GM21381 (cell line): ENCODE results near the gene HRH2.

ENCODE experiments used
- ATAC-seq: cut with Tn5 transposase; IDR thresholded peaks from one replicate; pipeline ENCODE4 v1.9.1; 2021; ENCODE audit warnings: mild to moderate bottlenecking, moderate library complexity; ENCODE audit not compliant: unreplicated experiment

HRH2 gene

DNA sequence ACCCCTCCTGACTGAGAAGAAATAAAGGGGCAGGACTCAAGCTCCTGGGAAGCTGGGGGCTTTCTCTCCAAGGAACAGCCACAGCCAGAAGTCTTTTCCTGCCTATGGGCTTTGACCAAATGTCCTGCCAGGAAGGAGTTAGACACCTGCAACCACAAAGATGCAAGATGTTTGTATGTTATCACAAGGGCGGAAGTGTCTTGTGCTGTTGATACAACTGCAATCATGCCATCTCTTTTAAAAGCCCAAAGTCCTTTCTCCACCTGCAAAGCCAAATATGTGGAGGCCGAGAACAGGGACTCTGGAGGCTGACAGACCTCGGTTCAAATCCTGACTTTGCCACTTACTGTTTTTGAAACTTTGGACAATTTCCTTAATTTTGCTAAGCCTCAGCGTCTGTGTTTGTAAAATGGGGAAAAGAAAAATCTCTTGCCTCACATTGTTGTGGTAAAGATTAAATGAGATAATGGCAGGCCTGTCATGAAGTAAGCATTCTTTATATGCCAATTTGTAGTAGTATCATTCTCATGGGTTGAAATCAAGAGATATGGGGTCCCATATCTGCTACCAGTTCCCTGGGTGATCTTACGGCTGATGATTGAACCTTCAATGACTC is 17.0 kb downstream of the HRH2 start:
- no peak for ATAC-seq

DNA sequence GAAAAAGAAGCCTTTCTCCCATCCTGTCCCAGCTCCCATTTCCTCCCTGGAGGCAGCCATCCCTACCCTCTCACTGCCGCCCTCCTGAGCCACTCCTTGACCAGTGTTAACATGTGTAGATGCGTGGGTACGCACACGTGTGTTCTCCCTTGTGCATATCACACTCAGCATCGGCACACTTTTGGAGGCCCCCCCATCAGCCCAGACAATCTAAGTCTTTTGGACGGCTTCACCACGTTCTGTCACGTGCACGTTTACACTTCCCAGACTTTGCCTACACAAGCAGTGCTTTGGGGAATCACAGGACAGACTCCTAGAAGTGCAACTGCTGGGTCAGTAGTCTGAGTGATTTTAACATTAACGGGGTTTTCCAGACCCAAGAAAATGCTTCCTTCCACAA is 18.0 kb downstream of the HRH2 start:
- ATAC-seq: no peak

DNA sequence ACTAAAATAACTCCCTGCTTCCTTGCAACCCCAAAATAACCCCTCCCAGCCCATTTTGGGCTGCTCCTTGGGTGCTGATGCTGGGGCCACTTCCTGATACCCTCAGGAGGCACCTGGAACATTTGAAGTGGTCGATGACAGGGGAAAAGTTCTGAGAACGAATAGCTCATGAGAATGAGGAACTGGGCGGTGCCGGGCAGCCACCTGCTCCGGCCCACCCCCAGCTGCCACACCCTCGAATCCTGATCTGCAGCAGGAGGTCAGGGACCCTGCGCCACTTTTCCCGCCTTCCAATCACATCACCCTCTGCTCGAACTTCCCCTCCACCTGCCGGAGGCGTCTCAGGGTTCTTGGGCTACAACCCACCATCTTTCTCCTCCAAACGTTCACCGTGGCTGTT is 19.7 kb downstream of the HRH2 start:
- no peak for ATAC-seq

DNA sequence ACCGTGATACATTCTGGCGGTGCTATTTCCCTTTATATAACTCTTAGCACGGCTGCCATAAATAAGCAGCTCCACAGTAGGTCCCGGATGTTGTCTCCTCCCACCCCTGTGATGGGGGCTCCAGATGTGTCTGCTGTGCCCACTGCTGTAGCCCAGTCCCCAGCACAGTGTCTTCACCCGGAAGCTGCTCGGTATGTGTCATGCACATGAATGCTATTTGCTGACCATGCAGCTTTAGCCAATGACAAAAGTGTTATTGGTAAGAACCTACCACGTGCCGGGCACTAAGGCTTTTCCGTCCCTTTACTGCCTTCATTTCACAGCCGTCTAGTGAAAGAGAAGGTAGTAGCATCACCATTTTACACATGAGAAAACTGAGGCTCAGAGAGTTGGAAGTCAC is 20.2 kb downstream of the HRH2 start:
- ATAC-seq: no peak

DNA sequence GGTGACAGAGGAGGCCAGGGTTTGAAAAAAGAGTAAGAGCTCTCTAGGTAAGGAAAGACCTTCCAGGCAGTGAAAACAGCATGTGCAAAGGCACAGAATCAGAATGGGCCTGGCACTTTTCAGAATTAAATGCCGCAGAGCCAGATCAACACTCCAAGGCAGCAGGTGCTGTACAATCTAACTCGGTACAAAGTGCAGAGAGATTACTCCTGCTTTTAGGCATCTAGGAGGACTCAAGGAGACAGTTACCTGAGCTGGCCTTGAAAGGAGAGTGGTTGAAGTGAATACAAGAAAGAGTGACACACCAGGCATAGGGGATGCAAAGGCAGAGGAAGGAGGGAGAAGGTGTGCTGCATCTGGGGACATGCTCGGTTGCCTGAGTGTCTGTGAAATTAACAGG is 21.5 kb downstream of the HRH2 start:
- ATAC-seq: no peak

DNA sequence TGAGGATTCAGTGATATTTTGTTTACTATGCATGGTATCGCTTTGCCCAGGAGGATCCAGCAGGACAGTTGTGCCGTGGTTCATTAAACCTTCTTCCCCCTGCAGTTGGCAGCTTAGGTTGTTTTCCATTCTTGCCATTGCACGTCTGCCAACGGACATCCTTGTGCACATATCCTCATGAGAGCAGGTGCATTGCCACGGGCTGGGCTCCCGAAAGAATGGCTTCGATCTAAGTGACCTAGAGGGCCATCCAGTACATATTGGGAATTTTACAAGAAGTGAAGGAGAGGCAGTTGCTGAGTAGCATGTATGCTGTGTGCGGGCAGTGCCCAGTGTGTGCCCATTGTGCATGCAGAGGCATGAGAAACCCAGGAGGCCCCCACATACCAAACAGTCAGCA is 22.1 kb downstream of the HRH2 start:
- no peak for ATAC-seq

DNA sequence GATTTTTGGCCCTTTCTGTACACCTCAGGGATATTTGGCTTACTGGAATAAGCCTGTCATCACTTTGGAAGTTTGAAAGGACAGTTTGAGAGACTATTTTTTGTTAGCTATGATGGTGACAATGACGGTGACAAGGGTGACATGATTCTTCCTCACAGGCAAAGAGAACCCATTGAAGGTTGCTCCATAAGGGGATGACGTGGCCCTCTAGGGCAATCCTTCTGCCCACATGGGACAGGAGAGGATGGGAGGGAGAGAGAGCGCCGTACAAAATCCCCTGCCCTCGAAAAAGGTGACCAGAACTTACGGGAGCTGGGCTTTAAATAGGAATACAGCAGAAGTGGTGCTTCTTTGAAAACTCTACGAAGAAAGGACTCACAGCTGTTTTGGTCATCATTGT is 22.6 kb downstream of the HRH2 start:
- ATAC-seq: no peak

DNA sequence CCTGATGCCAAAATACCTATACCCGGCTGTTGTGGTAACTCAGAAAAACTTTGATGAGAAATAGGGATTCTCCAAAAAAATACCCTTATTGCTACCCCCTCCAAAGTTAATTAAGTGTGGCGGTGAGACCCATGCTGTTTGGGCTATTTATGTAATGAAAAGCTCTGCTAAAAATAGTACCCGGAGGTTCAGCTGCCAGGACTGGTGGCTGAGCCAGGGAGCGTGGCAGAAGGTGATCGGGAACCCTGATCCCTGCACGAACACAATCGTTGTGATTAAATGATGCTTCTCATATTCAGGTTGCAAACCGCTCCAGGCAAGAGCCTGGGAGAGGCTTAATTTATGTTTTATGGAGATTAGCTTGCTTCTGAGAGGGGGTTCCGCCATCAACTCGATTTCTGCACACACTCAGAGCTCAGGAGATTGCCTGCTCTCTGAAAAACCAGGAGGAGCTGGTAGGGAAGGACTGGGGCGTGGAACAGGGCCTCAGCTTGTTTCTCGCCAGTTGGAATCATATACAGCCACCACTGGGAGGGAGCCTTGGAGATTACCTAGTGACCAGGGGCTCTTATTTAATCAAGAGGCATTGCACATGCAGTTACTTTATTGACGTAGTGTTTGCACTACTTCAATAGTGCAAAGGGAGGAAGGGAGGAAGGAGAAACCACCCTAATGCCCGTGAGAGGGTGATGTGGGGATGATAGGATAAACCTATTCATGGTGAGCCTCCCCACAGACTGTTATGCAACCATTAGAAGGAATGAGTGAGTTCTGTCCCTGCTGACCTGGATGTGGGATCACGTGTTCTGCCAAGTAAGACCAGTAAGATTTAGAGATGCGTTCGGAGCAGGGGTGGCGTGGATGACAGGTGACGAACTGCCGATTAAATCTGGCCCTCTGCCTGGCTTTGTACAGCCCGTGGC is 23.4 kb downstream of the HRH2 start:
- no peak for ATAC-seq

DNA sequence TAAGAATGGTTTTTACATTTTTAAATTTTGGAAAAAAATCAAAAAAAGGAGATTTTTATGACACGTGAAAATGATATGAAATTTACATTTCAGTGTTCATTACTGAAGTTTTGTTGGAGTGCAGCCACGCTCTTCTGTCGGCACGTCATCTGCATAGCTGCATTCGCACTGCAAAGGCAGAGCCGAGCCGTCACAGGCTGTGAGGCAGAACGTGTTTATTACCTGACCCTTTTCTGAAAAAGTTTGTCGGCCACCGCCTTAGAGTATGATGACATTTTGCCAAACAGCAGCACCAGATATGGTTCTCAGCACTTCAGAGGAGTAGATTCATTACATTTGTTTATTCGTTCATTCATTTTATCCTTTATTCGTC is 24.1 kb downstream of the HRH2 start:
- ATAC-seq: no peak

DNA sequence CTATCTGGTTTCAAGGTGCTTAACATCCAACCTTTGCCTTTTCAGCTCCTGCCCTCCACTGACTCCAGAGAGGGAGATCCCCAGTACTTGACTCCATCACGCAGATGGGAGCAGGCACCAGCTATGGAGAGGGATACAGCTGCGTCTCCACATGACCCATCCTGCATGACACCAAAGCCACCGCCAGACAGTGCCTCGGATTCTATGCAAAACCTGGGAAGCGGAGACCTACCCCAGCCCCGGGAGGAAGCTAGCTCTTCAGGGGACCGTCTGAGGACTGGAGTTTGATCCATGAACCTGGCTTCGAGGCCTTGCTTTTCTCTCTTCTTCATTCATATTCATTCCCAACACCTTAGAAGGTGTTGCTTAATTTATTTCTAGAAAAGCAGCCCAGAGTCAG is 24.8 kb downstream of the HRH2 start:
- no peak for ATAC-seq

DNA sequence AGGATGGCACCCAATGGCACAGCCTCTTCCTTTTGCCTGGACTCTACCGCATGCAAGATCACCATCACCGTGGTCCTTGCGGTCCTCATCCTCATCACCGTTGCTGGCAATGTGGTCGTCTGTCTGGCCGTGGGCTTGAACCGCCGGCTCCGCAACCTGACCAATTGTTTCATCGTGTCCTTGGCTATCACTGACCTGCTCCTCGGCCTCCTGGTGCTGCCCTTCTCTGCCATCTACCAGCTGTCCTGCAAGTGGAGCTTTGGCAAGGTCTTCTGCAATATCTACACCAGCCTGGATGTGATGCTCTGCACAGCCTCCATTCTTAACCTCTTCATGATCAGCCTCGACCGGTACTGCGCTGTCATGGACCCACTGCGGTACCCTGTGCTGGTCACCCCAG is 25.4 kb downstream of the HRH2 start:
- no peak for ATAC-seq

DNA sequence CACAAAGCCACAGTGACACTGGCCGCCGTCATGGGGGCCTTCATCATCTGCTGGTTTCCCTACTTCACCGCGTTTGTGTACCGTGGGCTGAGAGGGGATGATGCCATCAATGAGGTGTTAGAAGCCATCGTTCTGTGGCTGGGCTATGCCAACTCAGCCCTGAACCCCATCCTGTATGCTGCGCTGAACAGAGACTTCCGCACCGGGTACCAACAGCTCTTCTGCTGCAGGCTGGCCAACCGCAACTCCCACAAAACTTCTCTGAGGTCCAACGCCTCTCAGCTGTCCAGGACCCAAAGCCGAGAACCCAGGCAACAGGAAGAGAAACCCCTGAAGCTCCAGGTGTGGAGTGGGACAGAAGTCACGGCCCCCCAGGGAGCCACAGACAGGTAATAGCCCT is 26.1 kb downstream of the HRH2 start:
- no peak for ATAC-seq

DNA sequence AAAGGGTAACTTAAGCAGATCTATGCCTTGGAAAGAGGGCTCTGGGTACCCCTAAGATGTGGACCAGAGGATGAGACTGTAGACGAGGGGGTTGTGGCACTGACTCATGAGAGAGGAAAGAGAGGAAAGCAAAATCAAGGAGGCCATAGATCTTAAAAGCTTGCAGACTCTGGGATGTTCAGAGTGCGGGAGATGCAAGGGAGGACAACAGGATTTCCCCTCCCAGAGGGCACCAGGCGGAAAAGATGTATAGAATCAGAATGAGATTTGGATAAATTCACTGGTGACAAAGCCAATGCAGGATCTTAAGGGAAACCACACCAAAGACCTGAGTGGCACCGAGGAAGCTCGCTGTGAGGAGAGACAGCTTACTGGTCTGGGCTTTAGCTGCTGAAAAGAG is 27.1 kb downstream of the HRH2 start:
- no peak for ATAC-seq

DNA sequence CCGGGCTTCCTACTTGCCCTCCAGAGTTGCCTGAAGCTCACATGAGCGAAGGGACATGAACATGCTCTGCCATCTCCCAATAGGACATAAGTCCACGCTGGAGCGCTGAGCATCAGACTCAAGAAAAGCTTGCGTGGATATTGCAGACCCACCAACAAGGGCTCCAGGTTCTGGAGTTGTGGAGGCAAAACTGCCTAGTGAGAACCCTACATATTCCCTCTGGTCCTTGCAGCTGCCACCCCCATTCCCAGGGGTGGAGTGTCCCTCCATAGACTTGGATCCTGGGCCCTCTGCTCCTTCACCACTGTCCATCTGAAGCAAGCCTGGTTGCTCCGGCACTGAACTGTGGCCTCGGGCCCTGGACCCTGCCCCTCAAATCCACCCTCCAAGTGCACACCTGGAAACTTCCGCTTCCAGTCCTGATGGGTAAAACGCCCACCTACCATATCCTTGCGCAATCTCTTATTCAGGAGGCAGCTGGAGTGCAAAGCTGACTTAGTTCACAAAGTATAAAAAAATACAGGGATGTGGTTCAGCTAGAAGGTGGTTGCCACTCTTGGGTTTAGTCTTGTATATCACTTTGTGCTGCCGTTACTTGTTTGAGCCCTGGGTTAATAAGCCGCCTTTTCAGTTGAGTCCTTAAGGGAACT is 28.0 kb downstream of the HRH2 start:
- no peak for ATAC-seq

DNA sequence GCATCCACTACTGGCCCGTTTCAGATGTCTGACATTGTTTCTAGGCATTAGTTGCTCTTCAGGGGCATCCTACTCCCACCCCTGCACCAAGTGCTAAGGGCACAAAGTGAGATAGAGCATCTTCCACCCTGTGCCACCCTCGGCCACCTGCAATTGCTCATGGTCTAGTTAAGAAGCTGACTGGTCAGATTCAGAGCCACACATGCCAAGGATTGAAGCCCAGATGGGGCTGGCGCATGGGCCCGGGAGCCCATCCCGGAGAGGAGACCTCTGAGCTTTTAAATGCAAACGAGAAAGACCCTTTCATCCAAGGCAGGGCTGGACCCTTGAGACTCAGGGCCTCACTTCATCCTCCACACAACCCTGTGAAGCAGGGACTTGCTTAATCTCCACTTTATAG is 28.5 kb downstream of the HRH2 start:
- ATAC-seq: no peak

DNA sequence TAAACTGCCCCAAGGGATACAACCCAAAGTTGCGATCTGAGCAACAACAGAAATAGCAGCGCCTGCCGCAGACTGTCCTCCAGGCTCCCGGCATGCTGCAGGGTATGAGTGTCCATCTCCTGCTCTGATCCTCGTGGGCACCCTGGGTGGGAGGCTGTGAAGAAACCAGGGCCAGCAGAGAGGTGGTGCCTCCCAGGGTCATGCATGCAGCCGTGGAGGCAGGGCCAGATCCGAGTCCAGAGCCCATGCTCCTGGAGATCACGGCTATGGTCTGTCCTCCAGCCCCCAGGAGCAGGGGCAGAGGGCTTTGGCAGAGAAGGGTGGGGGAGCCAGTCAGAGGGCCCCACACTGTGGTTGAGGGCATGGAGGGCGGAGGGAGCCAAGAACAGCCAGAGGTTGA is 29.0 kb downstream of the HRH2 start:
- ATAC-seq: no peak

DNA sequence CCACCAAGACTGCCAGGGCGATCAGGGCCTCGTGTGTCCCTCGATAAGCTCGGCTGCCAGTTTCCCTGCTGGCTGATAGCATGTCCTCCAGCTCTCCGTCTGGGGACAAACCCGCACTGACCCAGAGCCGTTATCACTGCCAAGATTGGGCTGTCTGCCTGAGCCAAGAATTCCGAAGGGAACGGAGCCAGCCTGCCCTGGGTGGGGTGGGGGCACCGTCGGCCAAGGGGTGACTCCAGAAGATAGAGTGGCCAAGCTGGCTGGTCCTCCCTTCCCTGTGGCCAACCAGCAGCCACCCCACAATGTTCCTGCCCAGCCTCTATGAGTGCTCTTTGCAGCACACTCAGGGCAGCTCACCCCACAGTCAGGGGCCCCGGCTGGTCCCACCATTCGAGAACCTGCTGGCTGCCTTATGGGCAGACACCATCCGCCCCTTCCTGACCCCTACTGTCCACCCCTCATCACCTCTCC is 29.4 kb downstream of the HRH2 start:
- no peak for ATAC-seq

DNA sequence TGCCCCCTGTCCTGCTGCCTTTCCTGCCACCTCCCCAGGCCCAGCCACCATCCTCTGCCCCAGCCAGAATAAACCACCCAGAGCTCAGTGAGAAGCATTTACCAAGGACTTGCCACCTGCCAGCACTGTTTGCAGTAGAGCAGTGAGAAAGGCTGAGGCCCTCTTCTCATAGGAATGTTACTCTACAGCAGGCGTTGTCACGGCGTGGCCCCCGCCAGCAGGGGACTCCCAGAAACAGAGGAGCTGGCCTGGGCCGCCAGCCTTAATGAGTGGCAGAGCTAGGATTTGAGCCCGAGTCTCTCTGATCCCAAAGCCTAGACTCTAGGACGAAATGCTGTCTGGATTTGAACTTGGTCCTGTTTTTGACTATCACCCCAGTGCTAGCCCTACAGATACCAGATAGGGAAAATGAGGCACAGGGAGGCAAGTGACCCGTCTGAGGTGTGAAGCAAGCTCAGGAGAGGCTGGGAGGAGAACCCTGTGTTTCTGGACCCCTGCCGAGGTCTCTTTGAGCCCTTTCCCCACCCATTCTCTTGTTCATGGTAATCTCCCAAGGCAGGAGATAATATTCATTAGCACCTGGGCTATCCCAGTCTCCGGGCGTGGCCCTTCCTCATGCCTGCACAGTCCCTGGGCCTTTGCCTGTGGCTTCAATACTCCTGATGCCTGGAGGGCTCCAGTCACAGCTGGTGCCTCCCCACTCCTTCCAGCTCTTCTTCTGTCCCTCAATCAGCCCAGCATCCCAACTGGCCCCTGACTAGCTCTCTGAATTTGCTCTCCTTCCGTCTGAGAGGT is 30.7 kb downstream of the HRH2 start:
- ATAC-seq: no peak

DNA sequence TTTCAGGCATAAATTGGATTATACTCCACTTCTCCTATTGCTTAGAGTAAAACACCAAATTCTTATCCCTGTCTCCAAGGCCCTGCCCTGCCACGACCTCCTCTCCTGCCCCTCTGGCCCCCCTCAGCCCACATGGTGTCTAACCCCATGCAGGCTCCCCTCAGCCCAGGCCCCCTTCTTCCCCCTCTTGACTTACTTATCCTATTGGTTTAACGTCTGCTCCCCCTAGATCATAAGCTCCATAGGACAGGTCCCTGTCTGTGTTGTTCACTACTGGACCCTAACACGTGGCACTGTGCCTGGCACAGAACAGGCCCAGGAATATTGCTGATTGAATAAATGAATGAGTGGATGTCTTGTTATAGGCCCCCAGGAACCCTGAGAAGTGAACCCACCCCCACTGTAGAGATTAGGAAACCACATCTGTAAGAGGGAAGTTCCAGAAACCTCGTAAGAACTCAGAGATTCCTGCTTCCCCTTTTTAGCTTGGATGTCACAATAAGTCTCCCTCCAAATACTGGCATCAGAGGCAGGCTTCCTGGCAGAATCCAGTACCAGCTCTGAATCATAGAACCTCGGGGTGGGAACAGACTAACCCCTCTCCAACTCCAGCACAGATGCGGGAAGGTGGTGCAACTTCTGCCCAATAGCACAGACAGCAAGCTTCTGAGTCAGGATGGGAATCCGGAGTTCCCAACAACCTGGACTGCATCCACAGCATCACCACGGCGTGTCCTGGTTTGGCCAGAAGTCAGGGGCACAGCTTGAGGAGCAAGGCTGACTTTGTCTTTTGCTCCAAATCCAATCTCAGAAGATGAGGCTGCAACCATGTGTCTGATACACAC is 31.5 kb downstream of the HRH2 start:
- no peak for ATAC-seq

DNA sequence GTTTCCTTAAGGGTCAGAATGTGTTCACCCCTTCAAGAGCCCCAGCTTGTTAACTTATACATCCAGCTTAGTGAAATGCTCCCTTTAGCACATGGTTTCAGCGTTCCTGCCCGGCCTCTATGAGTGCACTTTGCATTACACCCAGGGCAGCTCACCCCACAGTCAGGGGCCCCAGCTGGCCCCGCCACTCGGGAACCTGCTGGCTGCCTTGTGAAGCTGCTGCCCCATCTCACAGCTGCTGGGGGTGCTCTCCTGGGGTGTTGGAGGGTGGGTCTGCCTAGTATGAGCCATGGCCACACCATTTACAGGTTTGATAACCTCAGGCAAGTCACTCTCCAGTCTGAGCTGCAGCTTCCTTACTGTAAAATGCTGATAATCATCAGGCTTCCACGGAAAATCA is 32.2 kb downstream of the HRH2 start:
- no peak for ATAC-seq
